ENCODE results near the gene ANXA6.

- no peak for TF ChIP-seq CTCF (IDR thresholded peaks at IDR 0.05 in 2 of 3, conservative IDR thresholded peaks at IDR 0.05 in 1 of 3; ENCODE audit: control insufficient read depth in 2 of 3, extremely low read depth in 1 of 3, insufficient read depth in 1 of 3, low read depth in 3 of 3, low read length in 3 of 3)
- no peak for TF ChIP-seq POLR2AphosphoS5 (IDR thresholded peaks at IDR 0.05; ENCODE audit: low read length)
Observed at GRCh38 chr5:151179489-151179840, 21.9 kb upstream of the ANXA6 start.
